Stimulated activated CD4-positive, alpha-beta T cell treated with anti-CD3 and anti-CD28 coated beads, TNF-alpha, amount 100 ng/mL, for 24 hours (primary cell): ENCODE data around the gene SKOR1.

Source experiments
- DNase-seq, 3 experiments: peaks; one replicate each; pipeline ENCODE4 v3.0.0-alpha.2; 2020; ENCODE audit warnings: low read depth in 3 of 3

SKOR1 gene

DNA sequence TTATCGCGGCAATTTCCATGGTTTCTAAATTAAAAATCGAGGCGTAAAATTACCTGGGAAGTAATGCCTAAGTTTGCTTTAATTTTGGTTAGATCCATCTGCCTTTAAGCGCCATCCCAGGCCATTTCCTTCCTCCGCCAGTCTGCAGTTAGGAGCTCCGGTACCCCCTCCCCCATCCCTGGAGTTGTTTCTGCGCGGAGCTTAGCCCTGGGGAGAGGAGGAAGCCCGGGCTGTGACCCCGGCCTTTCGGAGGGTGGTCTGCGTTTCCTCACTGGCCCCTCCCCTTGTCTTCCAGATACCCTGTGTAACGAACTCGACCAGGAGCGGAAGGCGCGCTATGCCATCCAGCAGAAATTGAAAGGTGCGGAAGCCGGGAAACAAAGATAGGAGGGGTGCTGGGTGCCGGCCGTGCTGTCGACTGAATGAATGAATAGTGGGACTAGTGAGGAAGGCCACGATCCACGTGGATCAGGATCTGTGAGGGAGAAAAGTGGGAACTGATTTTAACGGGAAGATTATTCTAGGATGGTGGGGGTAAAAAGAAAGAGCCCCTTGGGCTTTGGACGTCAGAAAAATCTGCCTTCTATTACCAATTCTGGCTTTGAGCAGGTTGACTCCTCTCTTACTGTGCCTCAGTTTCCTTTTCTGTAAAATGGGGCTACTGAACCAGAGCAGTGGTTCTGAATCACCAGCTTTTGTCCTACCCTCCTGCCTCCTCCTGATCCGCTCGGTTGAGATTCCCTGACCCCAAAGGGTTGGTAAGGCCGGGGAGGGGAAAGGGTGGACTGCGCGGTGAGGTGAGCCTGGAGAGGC lies 7.8 kb downstream of the SKOR1 start:
- no peak for DNase-seq

DNA sequence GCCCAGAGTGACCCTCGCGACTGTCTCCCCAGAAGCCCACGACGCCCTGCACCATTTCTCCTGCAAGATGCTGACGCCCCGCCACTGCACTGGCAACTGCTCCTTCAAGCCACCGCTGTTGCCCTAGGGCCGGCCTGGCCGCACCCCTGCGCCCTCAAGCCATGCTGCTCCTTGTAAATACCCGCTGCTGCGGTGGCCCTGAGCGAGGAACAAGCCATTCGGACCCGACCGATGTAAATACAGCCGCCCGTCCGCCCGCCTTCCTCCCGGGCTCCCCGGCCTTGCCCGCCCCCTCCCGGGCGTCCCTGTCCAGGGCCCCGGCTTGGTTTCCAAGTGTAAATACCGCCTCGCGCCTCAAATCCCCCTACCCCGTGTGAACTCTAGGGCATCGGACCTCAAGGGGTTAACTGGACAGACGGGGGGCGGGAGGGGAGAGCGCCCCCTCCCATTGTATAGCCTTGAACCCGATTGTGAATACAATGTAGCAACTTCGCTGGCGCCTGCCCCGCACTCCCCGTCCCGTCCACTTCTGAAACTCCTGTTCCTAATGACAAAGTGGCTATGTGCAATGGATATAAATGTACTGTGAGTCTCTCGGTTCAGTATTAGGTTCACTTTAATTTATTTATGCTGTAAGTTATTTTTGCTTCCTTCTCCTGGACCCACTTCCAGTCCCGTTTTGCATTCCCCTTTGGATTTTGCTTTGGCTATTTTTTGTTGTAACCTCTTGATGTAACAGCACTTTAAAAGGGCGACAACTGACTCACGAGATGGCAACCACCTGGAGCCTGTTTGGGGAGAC lies 8.6 kb downstream of the SKOR1 start:
- no peak for DNase-seq

DNA sequence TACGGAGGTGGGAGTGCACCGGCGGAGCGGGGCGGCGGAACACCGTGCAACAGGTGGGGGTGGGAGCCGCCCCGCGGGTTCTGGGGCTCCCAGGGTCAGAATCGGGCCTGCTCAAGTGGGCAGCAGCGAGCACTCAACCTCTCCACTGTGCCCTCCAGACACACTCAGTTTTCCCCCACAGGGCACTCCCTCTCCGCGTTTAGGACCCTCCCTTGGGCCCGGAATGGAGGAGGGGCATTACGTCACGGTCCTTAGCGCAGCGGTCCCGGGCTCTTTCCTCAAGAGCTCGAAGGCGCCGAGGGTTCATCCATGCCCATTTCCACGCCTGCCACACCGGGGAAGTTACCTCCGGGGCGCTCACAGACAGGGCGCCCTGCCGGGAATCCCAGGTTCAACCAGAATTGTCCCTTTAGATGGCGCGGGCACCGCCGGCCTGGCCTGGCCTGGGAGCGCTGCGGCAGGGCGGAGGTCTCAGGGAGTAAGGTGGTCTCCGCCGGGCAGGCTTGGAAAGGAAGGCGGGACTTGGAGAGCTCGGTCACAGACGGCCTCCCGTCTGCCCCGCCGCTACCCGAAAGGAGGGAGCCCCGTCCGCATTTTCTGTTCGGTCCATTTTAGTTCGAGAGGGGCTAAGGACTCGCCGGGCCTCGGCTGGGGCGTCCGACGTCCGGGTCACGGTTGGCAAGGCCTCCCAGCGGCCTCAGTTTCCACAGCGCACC lies 9.4 kb downstream of the SKOR1 start:
- DNase-seq: no peak

DNA sequence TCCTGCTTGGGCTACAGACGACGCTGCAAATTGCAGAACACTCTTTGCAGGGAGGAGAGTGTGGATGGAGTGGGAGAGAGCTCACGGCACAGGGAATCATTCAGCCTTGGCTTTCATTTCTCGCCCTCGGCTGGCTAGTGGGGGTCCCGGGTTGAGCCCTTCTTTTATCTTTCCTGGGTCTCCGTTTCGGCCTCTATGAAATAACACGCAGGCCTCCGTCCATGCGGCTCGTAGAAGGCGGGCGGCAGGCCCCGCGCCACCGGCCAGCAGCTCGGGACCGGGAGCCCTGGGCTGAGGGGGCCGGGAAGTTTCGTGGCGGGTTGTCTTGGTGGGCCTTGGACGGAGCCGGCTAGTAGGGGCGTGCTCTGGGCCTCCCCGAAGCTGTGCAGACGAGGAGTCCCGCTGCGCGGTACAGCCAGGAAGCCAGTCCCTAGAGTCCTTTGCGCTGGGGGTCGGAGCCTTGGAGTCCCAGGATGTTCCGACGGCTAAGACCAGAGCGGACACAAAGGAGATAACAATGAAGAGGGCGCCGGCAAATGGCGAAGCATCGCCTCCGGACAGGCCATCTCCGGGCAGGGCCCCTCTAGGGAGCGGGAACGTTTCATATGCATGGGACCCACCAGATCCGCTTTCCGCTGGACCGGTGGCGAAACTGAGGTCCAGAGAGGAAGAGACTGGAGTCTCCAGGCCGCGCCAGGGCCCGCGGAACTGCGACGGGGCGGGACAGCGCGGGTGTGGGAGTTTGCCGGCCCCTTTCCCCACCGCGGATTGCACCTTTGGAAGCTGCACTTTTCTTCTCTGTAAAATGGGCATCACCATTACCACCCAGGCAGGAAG lies 10.2 kb downstream of the SKOR1 start:
- no peak for DNase-seq

DNA sequence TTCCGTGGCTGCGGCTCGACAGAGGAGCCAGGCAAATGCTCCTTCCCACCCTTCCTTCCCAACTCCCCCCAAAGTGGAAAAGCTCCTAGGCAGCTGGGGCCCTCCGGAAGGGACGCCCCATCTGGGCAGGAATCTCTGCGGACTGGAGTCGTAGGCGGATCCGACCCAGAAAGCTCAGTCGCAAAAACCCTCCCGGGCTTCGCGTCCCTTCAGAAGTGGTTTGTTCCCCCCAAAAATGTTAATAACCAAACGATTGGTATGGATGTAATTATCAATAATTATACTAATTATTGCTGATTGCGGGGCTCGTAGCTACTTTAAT lies 10.8 kb downstream of the SKOR1 start:
- DNase-seq: no peak

DNA sequence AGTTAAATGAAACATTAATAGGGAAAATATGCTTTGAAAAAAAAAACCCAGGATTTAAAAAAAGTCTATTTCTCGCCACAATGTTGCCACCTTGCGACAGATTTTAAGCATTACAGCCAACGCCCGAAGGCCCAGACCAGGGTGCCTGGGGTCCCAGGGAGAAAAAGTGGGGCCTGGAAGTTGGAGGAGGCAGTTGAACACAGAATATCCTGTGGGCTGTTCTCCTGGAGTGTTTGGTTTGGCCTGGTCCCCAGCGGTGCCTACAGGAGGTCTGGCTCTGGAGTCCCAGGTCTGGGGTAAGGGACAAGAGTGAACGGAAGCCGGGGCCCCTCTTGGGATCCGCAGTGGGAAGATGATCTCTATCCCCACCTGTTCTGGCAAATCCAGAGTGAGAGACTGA lies 11.2 kb downstream of the SKOR1 start:
- peak in 1 of 3 experiments; percentile 37 for DNase-seq

DNA sequence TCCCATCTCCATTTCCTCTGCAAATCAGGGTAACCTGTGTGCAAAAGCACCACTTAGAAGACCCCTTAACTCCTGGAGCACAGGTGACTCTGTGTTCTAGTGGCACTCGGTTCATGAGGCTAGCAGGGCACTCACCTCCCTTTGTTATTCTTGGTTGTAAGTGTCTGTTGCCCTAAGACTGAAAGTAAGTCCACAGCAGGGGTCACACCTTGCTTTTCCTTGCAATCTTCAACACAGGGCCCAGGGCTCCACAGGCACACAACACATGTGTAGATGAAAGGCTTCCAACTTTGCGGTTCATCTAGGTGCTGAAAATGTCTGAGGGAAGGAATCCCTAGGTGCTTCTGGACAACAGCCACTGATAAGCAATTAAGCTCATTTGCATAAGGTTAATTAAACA lies 11.6 kb downstream of the SKOR1 start:
- no peak for DNase-seq

DNA sequence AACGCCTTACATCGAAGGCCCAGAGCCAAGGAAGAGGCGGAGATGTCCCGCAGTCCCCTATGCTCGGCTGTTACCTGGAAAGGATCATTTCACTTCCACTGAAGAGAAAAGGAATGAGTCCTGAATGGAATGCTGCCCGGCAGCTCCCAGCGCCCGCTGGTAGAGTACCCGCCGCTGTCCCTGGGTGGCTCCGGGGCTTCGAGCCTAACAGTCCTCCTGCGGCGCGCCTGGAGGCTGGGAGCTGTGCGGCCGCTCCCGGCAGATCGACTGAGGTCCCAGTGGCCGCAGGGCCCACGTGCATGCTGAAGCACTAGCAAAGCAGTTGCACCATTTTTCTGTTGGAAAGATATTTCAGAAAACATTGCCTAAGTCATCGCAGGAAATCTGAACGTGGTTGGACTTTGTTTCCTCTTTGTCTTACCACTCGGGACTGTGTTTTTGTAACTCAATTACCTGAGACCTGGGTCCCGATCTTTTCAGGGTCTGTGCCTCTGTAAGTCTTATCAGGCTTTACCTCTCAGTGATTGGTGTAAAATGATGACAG lies 13.6 kb downstream of the SKOR1 start:
- no peak for DNase-seq

DNA sequence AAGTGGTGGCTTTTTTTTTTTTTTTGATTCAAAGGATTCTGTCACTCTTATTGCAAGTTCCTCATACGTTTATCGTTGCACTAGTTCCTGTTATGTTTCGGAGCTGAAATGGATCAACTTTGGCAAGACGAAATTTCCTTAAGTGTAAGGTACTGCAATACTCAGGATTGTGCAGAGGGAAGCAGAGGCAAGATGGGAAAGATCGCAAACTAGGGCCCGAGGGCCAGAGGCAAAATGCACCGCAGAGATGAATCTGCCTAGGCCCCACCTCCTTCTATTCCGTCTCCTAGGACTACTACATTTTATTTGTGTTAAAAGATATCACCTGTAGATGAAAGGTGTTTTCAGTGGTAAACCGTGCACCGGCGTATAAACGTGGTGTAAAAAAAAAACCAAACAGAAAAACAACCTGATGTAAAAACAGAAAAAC lies 14.2 kb downstream of the SKOR1 start:
- DNase-seq: no peak

DNA sequence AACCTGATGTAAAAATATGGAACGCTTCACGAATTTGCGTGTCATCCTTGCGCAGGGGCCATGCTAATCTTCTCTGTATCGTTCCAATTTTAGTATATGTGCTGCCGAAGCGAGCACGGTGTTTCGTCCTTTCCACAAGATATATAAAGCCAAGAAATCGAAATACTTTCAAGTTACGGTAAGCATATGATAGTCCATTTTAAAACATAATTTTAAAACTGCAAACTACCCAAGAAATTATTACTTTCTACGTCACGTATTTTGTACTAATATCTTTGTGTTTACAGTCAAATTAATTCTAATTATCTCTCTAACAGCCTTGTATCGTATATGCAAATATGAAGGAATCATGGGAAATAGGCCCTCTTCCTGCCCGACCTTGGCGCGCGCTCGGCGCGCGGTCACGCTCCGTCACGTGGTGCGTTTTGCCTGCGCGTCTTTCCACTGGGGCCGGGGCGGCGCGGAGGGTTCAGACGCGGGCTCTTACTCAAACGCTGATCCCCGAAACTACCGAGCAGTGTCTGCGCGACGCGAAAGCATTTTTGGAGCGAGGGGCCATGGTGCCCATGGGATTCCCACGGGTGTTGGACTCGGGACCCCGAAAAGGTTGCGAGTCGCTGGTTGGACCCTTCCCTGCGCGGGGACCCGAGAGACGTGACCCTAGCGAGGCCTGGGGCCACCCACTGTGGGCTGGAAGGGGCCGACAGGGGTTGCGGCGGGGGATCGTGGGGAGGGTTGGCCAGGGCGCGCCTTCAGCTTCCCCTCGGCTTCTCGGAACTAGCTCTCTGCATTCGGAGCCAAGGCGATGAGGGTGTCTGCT lies 14.8 kb downstream of the SKOR1 start, which contains the start of gene RNU6-1:
Gene RNU6-1, minus strand, starts transcription at position 117 of the 820 bp plus-strand sequence.
- peak; percentile 86 to 94 (median 93) for DNase-seq

DNA sequence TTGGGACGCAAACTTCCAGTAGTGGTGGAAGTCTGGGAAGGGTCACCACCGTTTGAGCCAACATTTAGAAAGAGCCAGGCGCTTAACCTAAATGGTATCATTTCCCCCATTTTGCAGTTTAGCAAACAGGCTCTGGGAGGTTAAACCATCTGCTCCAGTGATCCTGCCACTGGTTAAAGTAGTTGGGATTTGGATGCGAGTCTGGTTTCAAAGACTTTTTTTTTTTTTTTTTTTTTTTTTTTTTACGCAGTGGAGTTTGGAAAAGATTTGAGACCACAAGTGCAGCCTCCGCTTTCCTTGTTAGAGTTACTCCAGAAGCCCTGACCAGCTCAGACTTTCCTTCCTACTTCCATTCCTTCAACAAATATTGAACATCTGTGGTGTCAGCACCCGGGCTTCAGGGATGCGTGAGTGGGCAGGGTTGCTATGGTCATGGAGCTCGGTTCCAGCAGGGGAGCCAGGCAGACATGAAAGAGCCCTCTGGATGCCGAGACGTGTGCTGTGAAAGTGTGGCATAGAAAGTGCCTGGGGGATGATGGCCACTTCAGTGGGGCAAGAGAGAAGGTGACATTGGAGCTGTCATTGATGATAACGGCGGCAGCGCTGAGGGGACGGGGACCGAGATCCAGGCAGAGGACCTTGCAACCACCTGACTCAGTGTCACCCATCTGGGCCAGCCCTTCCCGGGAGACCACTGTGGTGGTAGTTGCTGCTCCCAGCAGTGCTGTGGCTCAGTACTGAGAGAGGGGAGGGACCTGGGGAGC lies 15.6 kb downstream of the SKOR1 start:
- no peak for DNase-seq

DNA sequence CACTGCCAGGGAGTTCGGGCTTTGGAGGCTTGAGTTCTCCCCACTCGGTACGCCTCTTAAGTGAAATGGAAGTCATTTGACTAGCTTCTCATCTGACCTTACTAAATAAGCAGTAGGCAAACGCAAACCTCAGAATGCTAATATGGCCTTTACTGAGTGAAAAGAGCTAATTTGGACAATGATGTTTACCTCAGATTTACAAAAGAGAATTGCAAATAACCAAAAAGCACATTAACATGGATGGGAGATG lies 16.1 kb downstream of the SKOR1 start:
- DNase-seq: no peak

DNA sequence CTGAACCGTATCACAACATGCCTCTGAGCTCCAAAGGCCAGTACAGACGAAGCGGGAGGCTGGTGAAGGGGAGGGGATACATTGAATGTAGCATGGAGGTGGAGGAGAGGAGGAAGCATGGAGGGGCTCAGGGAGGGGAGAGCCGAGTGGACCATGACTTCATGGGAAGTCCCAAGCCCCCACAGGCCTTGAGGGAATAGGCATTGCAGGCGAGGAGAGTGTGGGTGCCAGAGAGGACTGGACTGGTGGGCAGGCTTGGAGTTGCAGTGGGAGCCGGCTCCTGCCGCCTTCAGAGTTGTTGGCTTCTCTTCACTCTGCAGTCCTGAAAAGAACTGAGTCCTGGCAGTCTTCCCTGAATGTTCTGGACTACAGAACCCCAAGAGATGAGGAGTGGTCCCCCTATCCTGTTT lies 17.8 kb downstream of the SKOR1 start:
- DNase-seq: no peak

DNA sequence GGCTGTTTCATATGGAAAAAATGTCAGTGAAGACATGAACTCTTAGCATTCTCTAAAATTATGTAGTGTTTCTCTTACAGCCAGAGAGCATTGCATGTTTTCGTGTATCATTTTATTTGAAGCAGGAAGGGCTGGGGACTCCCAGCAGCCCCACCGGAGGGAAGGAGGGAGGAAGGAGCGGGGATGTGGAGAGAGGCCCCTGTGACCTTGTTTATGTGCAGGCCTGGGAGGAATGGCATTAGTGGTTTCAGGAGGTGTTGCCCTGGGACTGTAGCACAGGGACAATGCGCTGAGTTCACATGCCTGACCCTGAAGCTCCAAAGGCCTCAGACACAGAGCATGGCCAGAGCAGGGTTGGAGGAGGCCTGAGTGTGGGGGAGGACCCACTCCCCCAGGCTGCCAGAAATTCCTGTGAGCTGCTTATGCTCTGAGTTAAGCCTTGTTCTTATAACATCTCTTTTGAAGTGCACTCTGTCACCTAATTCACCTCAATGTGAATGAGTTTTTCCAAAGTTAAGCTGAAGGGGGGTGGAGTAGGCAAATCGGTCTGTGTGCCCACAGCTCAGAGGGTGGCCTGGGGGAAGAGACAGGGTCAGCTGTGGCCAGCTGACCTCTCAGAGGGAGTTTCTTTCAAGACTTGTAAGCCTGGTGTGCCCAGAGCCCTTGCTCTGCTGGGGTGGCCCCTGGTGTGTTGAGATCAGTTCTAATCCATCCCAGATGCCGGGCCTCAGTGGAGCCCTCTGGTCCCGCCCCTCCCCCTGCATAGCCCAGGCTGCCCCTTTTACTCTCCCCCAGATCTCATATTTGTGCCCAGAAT lies 18.5 kb downstream of the SKOR1 start:
- no peak for DNase-seq

DNA sequence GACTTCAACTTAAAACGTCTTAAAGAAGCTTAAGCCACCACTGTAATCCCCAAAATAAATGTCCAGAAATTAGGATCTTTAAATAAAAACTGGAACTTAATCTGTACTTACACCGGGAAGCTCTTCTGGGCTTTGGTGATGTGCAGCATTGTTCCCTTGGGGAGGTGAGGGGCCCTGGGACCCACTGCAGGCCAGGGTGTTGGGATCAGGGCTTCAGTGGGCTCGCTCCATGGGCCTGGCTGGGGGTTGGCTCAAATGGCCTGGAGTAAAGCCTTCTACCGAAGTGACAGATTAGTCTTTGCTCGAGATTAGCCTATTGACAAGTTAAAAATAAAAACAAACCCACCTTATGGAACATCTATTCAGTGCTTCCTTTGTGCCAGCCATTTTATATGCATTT lies 20.7 kb downstream of the SKOR1 start:
- no peak for DNase-seq

DNA sequence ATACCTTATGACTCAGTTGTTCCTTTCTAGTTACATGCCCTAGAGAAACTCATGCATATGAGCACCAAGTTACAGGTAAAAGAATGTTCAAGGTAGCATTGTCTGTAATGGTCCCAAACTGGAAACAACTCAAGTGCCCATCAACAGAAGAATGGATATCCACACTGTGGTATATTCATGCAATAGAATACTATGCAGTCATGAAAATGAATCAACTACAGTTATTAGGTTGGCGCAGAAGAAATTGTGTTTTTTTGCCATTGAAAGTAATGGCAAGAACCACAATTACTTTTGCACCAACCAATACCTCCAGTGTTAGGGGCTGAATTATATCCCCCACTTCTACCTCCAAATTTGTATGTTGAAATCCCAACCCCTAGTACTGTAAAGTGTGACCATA lies 24.2 kb downstream of the SKOR1 start:
- no peak for DNase-seq

DNA sequence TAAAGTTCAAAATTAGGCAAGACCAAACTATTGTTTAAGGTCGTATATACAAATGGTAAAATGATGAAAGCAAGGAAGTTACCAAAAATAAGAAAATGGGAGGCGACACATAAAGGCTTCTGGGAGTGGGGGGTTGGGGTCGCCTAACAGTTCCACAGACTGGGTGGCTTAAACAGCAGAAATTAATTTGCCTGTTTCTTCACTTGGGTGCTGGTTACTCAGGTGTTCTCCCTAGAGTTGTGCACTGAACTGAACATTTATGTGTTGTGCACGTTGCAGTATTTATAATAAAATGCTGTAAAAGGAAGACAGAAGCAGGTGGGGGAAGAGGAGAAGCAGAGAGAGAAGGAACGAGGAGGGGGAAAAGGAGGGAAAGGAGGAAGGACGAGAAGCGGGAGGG lies 25.0 kb downstream of the SKOR1 start:
- no peak for DNase-seq

DNA sequence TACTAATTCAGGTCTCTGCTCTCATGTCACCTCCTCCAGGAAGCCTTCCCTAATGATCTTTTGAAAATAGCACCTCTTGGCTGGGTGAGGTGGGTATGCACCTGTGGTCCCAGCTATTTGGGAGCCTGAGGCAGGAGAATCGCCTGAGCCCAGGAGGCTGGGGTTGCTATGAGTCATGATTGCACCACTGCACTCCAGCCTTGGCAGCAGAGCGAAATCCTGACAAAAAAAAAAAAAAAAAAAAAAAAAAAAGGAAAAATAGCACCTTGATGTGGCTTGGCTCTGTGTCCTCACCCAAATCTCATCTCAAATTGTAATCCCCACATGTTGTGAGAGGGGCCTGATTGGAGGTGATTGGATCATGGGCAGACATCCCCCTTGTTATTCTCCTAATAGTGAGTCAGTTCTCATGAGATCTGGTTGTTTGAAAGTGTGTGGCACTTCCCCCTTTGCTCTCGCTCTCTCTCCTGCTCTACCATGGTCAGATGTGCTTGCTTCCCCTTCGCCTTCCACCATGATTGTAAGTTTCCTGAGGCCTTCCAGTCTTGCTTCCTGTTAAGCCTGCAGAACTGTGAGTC lies 25.8 kb downstream of the SKOR1 start:
- no peak for DNase-seq

DNA sequence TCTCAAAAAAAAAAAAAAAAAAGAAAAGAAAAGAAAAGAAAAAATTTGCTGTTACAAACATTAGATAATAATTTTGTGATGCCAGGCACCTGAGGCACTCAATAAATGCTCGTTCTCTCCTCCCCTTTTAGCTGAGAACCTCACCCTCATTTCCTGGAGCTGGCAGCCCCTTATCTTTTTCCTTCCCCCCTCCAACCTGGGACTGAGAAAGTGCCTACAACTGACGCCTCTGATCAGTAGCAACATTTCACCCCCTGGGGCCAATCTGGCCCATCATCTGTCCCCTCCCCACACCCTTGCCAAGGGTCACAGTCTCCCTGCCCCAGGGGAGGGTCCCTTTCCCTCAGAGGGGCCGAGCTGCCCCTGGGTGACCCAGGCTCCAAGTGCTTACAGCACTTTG lies 27.1 kb downstream of the SKOR1 start:
- DNase-seq: no peak
